ENCODE results near the gene PPA1.

Gene PPA1

DNA sequence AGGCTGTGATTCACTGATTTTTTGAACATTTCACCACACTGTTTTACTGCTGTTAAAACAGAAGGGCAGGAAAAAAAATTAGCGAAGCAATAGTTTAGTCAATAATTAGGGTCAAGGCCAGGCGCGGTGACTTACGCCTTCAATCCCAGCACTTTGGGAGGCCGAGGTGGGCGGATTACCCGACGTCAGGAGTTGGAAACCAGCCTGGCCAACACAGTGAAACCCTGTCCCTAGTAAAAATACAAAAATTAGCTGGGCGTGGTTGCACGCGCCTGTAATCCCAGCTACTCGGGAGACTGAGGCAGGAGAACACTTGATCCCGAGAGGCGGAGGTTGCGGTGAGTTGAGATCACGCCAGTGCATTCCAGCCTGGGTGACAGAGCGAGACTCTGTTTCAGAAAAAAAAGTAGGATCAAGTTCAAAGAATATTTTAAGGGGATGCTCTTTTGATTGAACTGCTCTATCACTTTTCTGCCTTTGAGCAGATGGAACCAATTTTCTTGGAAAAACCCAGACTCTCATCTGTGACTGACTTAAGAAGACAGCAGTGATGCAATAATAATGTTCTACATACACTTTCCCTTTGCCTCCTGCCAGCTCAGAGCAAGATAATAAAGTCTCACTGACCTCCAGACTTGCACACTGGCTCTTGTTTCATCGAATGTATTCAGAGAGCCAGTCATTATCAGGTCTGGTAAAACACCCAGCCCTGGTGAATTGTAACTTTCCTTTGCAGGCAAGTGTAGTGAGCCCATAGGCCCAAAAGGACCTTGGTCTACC lies 1.6 kb upstream of the PPA1 start:
- TF ChIP-seq, protein P1, sequence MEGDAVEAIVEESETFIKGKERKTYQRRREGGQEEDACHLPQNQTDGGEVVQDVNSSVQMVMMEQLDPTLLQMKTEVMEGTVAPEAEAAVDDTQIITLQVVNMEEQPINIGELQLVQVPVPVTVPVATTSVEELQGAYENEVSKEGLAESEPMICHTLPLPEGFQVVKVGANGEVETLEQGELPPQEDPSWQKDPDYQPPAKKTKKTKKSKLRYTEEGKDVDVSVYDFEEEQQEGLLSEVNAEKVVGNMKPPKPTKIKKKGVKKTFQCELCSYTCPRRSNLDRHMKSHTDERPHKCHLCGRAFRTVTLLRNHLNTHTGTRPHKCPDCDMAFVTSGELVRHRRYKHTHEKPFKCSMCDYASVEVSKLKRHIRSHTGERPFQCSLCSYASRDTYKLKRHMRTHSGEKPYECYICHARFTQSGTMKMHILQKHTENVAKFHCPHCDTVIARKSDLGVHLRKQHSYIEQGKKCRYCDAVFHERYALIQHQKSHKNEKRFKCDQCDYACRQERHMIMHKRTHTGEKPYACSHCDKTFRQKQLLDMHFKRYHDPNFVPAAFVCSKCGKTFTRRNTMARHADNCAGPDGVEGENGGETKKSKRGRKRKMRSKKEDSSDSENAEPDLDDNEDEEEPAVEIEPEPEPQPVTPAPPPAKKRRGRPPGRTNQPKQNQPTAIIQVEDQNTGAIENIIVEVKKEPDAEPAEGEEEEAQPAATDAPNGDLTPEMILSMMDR (IDR thresholded peaks at IDR 0.05; ENCODE audit: unreplicated experiment in 3 of 3): no peak

DNA sequence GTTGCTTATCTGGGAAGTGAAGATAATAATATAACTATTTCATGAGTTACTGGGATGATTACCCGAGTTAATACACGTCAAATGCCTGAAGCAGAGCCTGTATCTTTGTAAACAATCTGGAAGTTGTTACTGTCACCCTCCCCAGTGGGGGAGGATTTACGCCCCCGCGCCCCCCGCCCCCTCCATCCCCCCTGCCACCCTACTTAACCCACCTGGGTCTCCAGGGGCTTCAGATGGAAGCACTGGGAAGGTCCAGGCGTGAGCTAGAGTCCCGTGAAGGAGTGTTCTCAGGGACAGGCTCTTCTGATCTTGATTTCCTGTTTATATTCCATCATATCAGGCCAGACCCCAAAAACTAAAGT lies 691 bp upstream of the PPA1 start:
- peaks cover 9% of the 10 kb centered on the region for H3K9me3 Mint-ChIP-seq
- H3K4me3 Mint-ChIP-seq: peak overlapping the region; percentile 92 to 95 (median 92)
- no peaks in the 10 kb centered on the region for H3K27me3 Mint-ChIP-seq (ENCODE audit: low read depth)
- H3K27ac Mint-ChIP-seq: peak overlapping the region; percentile 70 to 91 (median 89)
- TF ChIP-seq, protein P1 (IDR thresholded peaks at IDR 0.05; ENCODE audit: unreplicated experiment in 3 of 3): no peak
- H3K36me3 Mint-ChIP-seq (ENCODE audit: low read depth): peaks cover 17% of the 10 kb centered on the region
- H3K4me1 Mint-ChIP-seq: peaks cover 21% of the 10 kb centered on the region

More for the DNA sequence above, 1.6 kb upstream of the PPA1 start:
- peak overlapping the region; percentile 2 to 14 (median 3) for H3K27ac Mint-ChIP-seq
- peaks cover 9% of the 10 kb centered on the region for H3K9me3 Mint-ChIP-seq
- no peaks in the 10 kb centered on the region for H3K27me3 Mint-ChIP-seq (ENCODE audit: low read depth)
- H3K4me1 Mint-ChIP-seq: peaks cover 21% of the 10 kb centered on the region
- H3K4me3 Mint-ChIP-seq: peak overlapping the region; percentile 57 to 78 (median 70)
- peaks cover 10% of the 10 kb centered on the region for H3K36me3 Mint-ChIP-seq (ENCODE audit: low read depth)

DNA sequence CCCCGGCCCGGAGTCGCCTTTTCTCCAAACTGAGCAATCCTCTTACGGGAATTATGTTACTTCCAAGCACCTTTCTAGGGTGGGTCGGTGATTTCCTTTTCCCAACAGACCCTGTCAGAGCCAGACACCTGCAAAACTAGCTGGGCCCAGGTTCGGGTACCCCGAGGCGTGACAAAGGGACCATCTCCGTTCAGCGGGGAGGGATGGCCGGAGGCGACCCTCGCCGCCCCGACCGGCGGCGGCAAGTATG lies 445 bp downstream of the PPA1 start:
- TF ChIP-seq, protein P1 (IDR thresholded peaks at IDR 0.05; ENCODE audit: unreplicated experiment in 3 of 3): no peak
- Mint-ChIP-seq H3K27ac (peak overlapping the region in 2 of 3 experiments; percentile 34 to 56), H3K4me3 (peak overlapping the region; percentile 92 to 95 (median 92)), H3K27me3 (ENCODE audit: low read depth) (no peaks in the 10 kb centered on the region), H3K36me3 (ENCODE audit: low read depth) (peaks cover 18% of the 10 kb centered on the region), H3K9me3 (peaks cover 4% of the 10 kb centered on the region), H3K4me1 (peaks cover 21% of the 10 kb centered on the region)

DNA sequence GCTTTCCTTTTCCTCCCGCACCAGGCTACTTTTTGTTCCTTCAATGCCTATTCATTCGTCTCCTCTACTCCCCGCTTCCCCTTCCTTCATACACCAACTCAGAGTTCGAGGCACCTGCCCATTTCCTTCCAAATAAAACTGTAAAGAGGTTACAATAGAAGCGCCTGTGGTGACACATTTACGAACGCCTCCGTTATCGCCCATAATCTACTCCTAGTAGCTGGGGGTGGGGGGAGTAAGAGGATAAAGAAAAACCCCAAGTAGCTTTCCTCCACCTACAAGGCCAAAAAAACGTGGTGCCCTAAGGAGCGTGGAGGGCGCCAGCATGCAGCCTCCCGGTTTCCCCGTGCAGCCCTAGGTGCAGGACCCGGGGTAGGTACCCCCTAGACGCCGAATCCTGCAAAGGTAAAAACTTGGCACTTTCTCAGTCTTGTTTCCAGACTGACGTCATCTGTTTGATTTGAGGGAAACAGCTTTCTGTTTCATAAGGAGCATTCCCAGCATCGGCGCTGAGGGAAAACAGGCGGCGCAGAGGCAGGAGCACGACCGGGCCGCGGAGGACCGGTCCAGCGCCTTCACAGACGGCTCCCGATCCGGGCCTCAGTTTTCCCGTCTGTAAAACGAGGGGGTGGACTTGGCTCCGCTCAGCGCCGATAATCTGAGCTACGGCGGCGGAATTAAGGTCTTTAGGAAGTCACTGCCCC lies 922 bp downstream of the PPA1 start:
- H3K4me3 Mint-ChIP-seq: peak overlapping the region; percentile 92 to 95 (median 92)
- TF ChIP-seq, protein P1 (IDR thresholded peaks at IDR 0.05; ENCODE audit: unreplicated experiment in 3 of 3): no peak
- no peaks in the 10 kb centered on the region for H3K27me3 Mint-ChIP-seq (ENCODE audit: low read depth)
- peaks cover 21% of the 10 kb centered on the region for H3K4me1 Mint-ChIP-seq
- peaks cover 3% of the 10 kb centered on the region for H3K9me3 Mint-ChIP-seq
- peak overlapping the region in 2 of 3 experiments; percentile 34 to 56 for H3K27ac Mint-ChIP-seq
- peaks cover 15% of the 10 kb centered on the region for H3K36me3 Mint-ChIP-seq (ENCODE audit: low read depth)

DNA sequence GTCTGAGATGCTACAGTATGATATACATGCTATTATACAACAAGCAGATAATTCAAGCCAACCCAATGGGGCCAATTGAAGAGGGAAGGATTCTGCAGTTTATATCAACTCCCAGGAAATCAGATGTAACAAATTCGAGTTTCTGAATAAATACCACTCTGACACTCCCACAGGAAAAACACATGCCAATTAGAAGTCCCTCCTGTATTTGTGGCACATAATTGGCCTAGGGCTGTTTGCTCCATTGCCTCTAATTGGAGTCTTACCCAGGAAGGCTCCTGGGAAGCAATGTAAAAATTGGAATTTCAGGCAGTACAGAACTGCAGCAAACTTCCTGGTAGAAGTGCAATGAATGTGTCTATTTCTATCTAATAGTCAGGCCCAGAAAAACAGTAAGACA lies 4.7 kb downstream of the PPA1 start:
- H3K4me3 Mint-ChIP-seq: no peak overlapping the region
- H3K9me3 Mint-ChIP-seq: no peaks in the 10 kb centered on the region
- peak overlapping the region in 1 of 3 experiments; percentile 41 for H3K27ac Mint-ChIP-seq
- H3K36me3 Mint-ChIP-seq (ENCODE audit: low read depth): peaks cover 11% of the 10 kb centered on the region
- no peaks in the 10 kb centered on the region for H3K27me3 Mint-ChIP-seq (ENCODE audit: low read depth)
- TF ChIP-seq, protein P1 (IDR thresholded peaks at IDR 0.05; ENCODE audit: unreplicated experiment in 3 of 3): no peak
- H3K4me1 Mint-ChIP-seq: peaks cover 7% of the 10 kb centered on the region
